NCI-H2081 treated with DMSO at 0.1 percent for 48 hours (cell line): ENCODE data around the gene TDG.
A peak's percentile ranks its signal among the peaks of the same experiment; 100 is the strongest.

ENCODE experiments used
- DNase-seq: peaks from one replicate; lab custom pipeline; 2025; lab: John Stamatoyannopoulos, UW

TDG gene

GRCh38 chr12:103965590-103966504 lies at the start of gene TDG:
Gene TDG, plus strand, starts transcription at chr12:103965872. Its CDS starts 166 bp downstream, at chr12:103966038.
- DNase-seq = peak; percentile 95

- DNase-seq = no peak
Measured at GRCh38 chr12:103917873-103918272, 47.8 kb upstream of the TDG start.

- no peak for DNase-seq
Measured at GRCh38 chr12:103924761-103925641, 40.7 kb upstream of the TDG start.

GRCh38 chr12:103928682-103929045 lies 37.0 kb upstream of the TDG start:
- DNase-seq = no peak

- no peak for DNase-seq
Measured at GRCh38 chr12:103929046-103929783, 36.5 kb upstream of the TDG start.

GRCh38 chr12:103929784-103930033 lies 36.0 kb upstream of the TDG start:
- peak; percentile 88 for DNase-seq

GRCh38 chr12:103930034-103930786 lies 35.5 kb upstream of the TDG start, which contains the start of gene HSP90B1:
Gene HSP90B1, plus strand, starts transcription at chr12:103930410. Its CDS starts 106 bp downstream, at chr12:103930516.
- peak; percentile 99 for DNase-seq

GRCh38 chr12:103930787-103931735 lies 34.6 kb upstream of the TDG start:
- DNase-seq = no peak

GRCh38 chr12:103933237-103933636 lies 32.4 kb upstream of the TDG start:
- no peak for DNase-seq

- DNase-seq = no peak
Measured at GRCh38 chr12:103936679-103937078, 29.0 kb upstream of the TDG start.

- DNase-seq = no peak
Measured at GRCh38 chr12:103944964-103945363, 20.7 kb upstream of the TDG start.

GRCh38 chr12:103947871-103948555 lies 17.7 kb upstream of the TDG start:
- no peak for DNase-seq

- DNase-seq = no peak
Measured at GRCh38 chr12:103948746-103949406, 16.8 kb upstream of the TDG start.

- no peak for DNase-seq
Measured at GRCh38 chr12:103952497-103952896, 13.2 kb upstream of the TDG start.

GRCh38 chr12:103955811-103956508 lies 9.7 kb upstream of the TDG start:
- no peak for DNase-seq

- DNase-seq = no peak
Measured at GRCh38 chr12:103956509-103957027, 9.1 kb upstream of the TDG start.

- no peak for DNase-seq
Measured at GRCh38 chr12:103957865-103958388, 7.7 kb upstream of the TDG start.

- DNase-seq = no peak
Measured at GRCh38 chr12:103958621-103959020, 7.1 kb upstream of the TDG start.
